HCT116 (cell line): ENCODE results near the gene ZFX. TPM values are rescaled to one million over a fixed set of nuclear protein-coding genes. Genes with fewer than 3 reads are reported as not detected.

ENCODE experiments used
- ATAC-seq: fragments of 200-7000 bp; cut with Tn5 transposase; 2 replicates; pipeline ENCODE4 v1.9.1; 2020; ENCODE audit warnings: mild to moderate bottlenecking, moderate library complexity
- BruUV-seq: library from RNA; stranded (reverse); fragments of 400-500 nt; replicated peaks from 2 replicates; lab custom pipeline; 2021; lab: Mats Ljungman, UMichigan
- CTCF ChIA-PET: fragments of 300-600 bp; sonication (Branson Sonifier 250); formaldehyde crosslinking; loops from one replicate; lab custom pipeline; 2021; ENCODE audit warnings: antibody characterized with exemption; lab: Charles Lee
- POLR2A ChIA-PET: fragments of 300-600, 350-600 bp; sonication (Branson Sonifier 250); formaldehyde crosslinking; loops from one replicate; lab custom pipeline; 2021; ENCODE audit warnings: antibody characterized with exemption; lab: Charles Lee
- RAD21 ChIA-PET, 2 experiments: fragments of 300-600 bp; sonication (Branson Sonifier 250); formaldehyde crosslinking; loops; one replicate each; lab custom pipeline; 2023; ENCODE audit warnings: low total read pairs in 2 of 2; ENCODE audit not compliant: uncharacterized antibody in 2 of 2, unreplicated experiment in 2 of 2, low non-redundant PET in 1 of 2; lab: Charles Lee
- DNase-seq: peaks from one replicate; pipeline ENCODE4 v3.0.0-alpha.2; 2010; ENCODE audit warnings: low read depth, low spot score
- H2AFZ ChIP-seq: fragments of 200-600 bp; shearing (Covaris generic), sonication (generic); 2 replicates; pipeline ENCODE4 v1.6.1; 2017; ENCODE audit warnings: low read depth, mixed run types, mixed read lengths, antibody characterized with exemption, low read length; ENCODE audit not compliant: poor library complexity, severe bottlenecking
- H3K27ac ChIP-seq: 2 replicates; pipeline ENCODE4 v1.5.1; 2012; ENCODE audit warnings: low read depth, low read length
- H3K27me3 ChIP-seq: fragments of 200-600 bp; sonication (generic); 2 replicates; pipeline ENCODE4 v1.6.1; 2016; ENCODE audit warnings: mixed run types, low read length, mixed read lengths; ENCODE audit not compliant: insufficient read depth
- H3K36me3 ChIP-seq, 2 experiments: fragments of 200-500 bp in 1 of 2; fragments of 200-600 bp in 1 of 2; sonication (Bioruptor generic) in 1 of 2; sonication (generic) in 1 of 2; 2 replicates each; pipeline versions ENCODE4 v1.5.1 to v1.6.1; 2014 to 2016; ENCODE audit warnings: low read length in 2 of 2, inconsistent platforms in 1 of 2, mixed read lengths in 1 of 2, mixed run types in 1 of 2; ENCODE audit not compliant: insufficient read depth in 2 of 2, control insufficient read depth in 1 of 2
- H3K4me1 ChIP-seq, 2 experiments: fragments of 200-600 bp in 1 of 2; sonication (generic) in 1 of 2; 2 replicates each; pipeline versions ENCODE4 v1.5.1 to v1.6.1; 2012 to 2017; ENCODE audit warnings: low read length in 2 of 2, inconsistent platforms in 1 of 2, mild to moderate bottlenecking in 1 of 2, mixed read lengths in 1 of 2, mixed run types in 1 of 2, moderate library complexity in 1 of 2; ENCODE audit not compliant: insufficient read depth in 2 of 2, control insufficient read depth in 1 of 2
- H3K4me2 ChIP-seq: fragments of 200-600 bp; sonication (generic); 2 replicates; pipeline ENCODE4 v1.6.1; 2017; ENCODE audit warnings: mixed run types, low read length, mixed read lengths
- H3K4me3 ChIP-seq, 2 experiments: fragments of 200-600 bp in 1 of 2; sonication (generic) in 1 of 2; replicated peaks in 1 of 2; 2 replicates each; pipeline ENCODE4 v1.5.1; 2011 to 2016; ENCODE audit warnings: low read length in 2 of 2, control low read depth in 1 of 2, low read depth in 1 of 2, mild to moderate bottlenecking in 1 of 2, mixed read lengths in 1 of 2, mixed run types in 1 of 2
- H3K79me2 ChIP-seq: fragments of 200-600 bp; sonication (generic); 2 replicates; pipeline ENCODE4 v1.6.1; 2017; ENCODE audit warnings: mild to moderate bottlenecking, mixed run types, low read length, moderate library complexity, mixed read lengths; ENCODE audit not compliant: insufficient read depth
- H3K9ac ChIP-seq: fragments of 200-600 bp; sonication (generic); 2 replicates; pipeline ENCODE4 v1.6.1; 2016; ENCODE audit warnings: low read length, mixed read lengths
- H3K9me2 ChIP-seq: fragments of 200-600 bp; sonication (generic), shearing (Covaris generic); 2 replicates; pipeline ENCODE4 v1.6.1; 2017; ENCODE audit warnings: mixed run types, mild to moderate bottlenecking, moderate library complexity; ENCODE audit not compliant: insufficient read depth
- H3K9me3 ChIP-seq, 2 experiments: fragments of 200-500 bp in 1 of 2; fragments of 200-600 bp in 1 of 2; sonication (Bioruptor generic) in 1 of 2; sonication (generic) in 1 of 2; 2 replicates each; pipeline ENCODE4 v1.6.1; 2014 to 2017; ENCODE audit warnings: low read length in 2 of 2, mixed read lengths in 2 of 2, inconsistent platforms in 1 of 2, low read depth in 1 of 2, mild to moderate bottlenecking in 1 of 2, mixed run types in 1 of 2, moderate library complexity in 1 of 2; ENCODE audit not compliant: control insufficient read depth in 1 of 2, insufficient read depth in 1 of 2
- H4K20me1 ChIP-seq: fragments of 200-600 bp; sonication (generic), shearing (Covaris generic); 2 replicates; pipeline ENCODE4 v1.6.1; 2017; ENCODE audit warnings: mixed run types, mild to moderate bottlenecking, moderate library complexity; ENCODE audit not compliant: insufficient read depth
- CBX3 ChIP-seq: IDR thresholded peaks from 2 replicates; pipeline ENCODE4 v1.6.1; 2012; ENCODE audit warnings: low read depth
- ELF1 ChIP-seq: IDR thresholded peaks from 2 replicates; pipeline ENCODE4 v1.6.1; 2012; ENCODE audit warnings: low read depth, borderline replicate concordance
- EZH2phosphoT487 ChIP-seq: fragments of 200-600 bp; IDR thresholded peaks from 2 replicates; pipeline ENCODE4 v1.6.1; 2018; ENCODE audit warnings: antibody characterized with exemption, borderline replicate concordance
- JUND ChIP-seq: IDR thresholded peaks from 2 replicates; pipeline ENCODE4 v1.6.1; 2012
- RAD21 ChIP-seq: IDR thresholded peaks from 2 replicates; pipeline ENCODE4 v1.6.1; 2012; ENCODE audit warnings: low read depth, mild to moderate bottlenecking
- SIN3A ChIP-seq: IDR thresholded peaks from 2 replicates; pipeline ENCODE4 v1.6.1; 2012; ENCODE audit warnings: low read depth
- YY1 ChIP-seq: IDR thresholded peaks from 2 replicates; pipeline ENCODE4 v1.6.1; 2011; ENCODE audit warnings: low read length, low read depth, moderate library complexity, mild to moderate bottlenecking; ENCODE audit not compliant: insufficient replicate concordance; ENCODE audit errors: extremely low read depth
- intact Hi-C: fragments of 100-400 bp; cut with micrococcal nuclease; formaldehyde crosslinking; loops from 2 replicates; pipeline ENCODE4 v1.10.0; 2022
- total RNA-seq: library from RNA; stranded (reverse); gene quantifications from one replicate; pipeline ENCODE4 v1.2.1, GENCODE V29; 2021; ENCODE audit not compliant: unreplicated experiment
- TF ChIP-seq, protein P1 (sequence below): IDR thresholded peaks from 2 replicates; pipeline ENCODE4 v1.6.1; 2012; ENCODE audit warnings: low read depth

Gene ZFX
- total RNA-seq, 1 experiment from 2014 or later: 28.1 TPM

- intact Hi-C loops: no loop called here
- ATAC-seq: no peak
- H3K79me2 ChIP-seq: peaks cover 82% of the 10 kb centered on the region
- no peaks in the 10 kb centered on the region for H3K27me3 ChIP-seq
- H3K36me3 ChIP-seq: peaks cover 0 to 5% of the 10 kb centered on the region in 2 experiments; a peak in 2 of 4 replicates
- ChIA-PET CTCF (no interaction called here), RAD21 (no interaction called here), POLR2A (no interaction called here)
- no peak overlapping the region for H2AFZ ChIP-seq
- no peaks in the 10 kb centered on the region for H3K4me1 ChIP-seq
- H4K20me1 ChIP-seq: no peaks in the 10 kb centered on the region
- no peak overlapping the region for H3K4me2 ChIP-seq
- no peaks in the 10 kb centered on the region for H3K9me3 ChIP-seq
- H3K9me2 ChIP-seq: no peaks in the 10 kb centered on the region
- TF ChIP-seq JUND: no peak
- TF ChIP-seq, protein P1, sequence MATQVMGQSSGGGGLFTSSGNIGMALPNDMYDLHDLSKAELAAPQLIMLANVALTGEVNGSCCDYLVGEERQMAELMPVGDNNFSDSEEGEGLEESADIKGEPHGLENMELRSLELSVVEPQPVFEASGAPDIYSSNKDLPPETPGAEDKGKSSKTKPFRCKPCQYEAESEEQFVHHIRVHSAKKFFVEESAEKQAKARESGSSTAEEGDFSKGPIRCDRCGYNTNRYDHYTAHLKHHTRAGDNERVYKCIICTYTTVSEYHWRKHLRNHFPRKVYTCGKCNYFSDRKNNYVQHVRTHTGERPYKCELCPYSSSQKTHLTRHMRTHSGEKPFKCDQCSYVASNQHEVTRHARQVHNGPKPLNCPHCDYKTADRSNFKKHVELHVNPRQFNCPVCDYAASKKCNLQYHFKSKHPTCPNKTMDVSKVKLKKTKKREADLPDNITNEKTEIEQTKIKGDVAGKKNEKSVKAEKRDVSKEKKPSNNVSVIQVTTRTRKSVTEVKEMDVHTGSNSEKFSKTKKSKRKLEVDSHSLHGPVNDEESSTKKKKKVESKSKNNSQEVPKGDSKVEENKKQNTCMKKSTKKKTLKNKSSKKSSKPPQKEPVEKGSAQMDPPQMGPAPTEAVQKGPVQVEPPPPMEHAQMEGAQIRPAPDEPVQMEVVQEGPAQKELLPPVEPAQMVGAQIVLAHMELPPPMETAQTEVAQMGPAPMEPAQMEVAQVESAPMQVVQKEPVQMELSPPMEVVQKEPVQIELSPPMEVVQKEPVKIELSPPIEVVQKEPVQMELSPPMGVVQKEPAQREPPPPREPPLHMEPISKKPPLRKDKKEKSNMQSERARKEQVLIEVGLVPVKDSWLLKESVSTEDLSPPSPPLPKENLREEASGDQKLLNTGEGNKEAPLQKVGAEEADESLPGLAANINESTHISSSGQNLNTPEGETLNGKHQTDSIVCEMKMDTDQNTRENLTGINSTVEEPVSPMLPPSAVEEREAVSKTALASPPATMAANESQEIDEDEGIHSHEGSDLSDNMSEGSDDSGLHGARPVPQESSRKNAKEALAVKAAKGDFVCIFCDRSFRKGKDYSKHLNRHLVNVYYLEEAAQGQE: no peak
- no peak for TF ChIP-seq YY1
- TF ChIP-seq EZH2phosphoT487: no peak
- TF ChIP-seq ELF1: no peak
- no peak for TF ChIP-seq SIN3A
- no peak for TF ChIP-seq CBX3
- TF ChIP-seq RAD21: no peak
- H3K9ac ChIP-seq: no peak overlapping the region
- H3K27ac ChIP-seq: no peak overlapping the region
- H3K4me3 ChIP-seq: no peak overlapping the region
- no peak for DNase-seq
- no TSS peak for BruUV-seq
Measured at GRCh38 chrX:24169211-24169610, 19.7 kb downstream of the ZFX start.
